GM13976 (cell line): Measurements from ENCODE around the gene ACR.
"Not testable (repeated sequence)": the region's sequence is repeated elsewhere in the genome, so short reads cannot be mapped to it uniquely, and the experiment has no call there.

Experiments used
- DNase-seq: peaks from one replicate; pipeline ENCODE4 v3.0.0; 2012; ENCODE audit warnings: low spot score
- in situ Hi-C: fragments of 300-500 bp; cut with MboI; formaldehyde crosslinking; loops from one replicate; pipeline ENCODE4 v1.12.0; 2022; ENCODE audit warnings: low sequenced_read_pairs, mixed read lengths, inconsistent platforms; ENCODE audit not compliant: unreplicated experiment
- TF ChIP-seq, protein P1 (sequence below): IDR thresholded peaks from 2 replicates; pipeline ENCODE4 v1.5.1; 2012; ENCODE audit warnings: borderline replicate concordance, mild to moderate bottlenecking; ENCODE audit not compliant: insufficient read depth; ENCODE audit errors: extremely low read depth, missing control alignments, control extremely low read depth

The ACR gene

DNA sequence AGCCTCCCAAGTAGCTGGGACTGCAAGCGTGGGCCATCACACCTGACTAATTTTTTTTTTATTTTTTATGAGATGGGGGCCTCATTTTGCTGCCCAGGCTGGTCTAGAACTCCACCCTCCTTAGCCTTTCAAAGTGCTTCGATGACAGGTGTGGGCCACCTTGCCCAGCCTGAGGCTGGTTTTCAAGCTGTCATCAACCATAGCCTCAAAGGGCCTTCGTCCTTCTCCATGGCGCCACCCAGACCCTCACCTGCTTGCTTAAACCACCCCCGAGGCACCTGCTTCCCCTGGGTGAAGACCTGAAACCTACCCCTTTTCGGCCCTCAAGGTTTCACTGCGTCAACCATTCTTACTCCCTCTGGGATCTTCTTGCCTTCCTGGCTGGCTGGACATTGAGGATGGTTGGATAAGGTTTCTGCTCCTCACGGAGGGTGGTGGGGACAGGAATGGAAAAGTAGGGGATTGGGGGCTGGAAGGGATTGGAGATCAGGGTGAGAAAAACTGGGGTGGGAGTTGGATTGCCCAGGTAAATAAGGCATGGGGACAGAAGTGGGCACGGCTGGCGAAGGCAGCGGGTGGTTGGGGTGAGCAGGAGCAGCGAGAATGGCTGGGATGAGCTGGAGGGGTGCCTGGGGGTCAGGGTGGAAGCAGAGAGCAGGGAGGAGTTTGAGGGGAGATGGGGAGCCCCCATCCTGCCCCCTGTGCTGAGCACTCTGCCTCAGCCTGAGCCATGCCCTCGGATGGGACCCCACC lies 2.8 kb upstream of the ACR start:
- TF ChIP-seq, protein P1, sequence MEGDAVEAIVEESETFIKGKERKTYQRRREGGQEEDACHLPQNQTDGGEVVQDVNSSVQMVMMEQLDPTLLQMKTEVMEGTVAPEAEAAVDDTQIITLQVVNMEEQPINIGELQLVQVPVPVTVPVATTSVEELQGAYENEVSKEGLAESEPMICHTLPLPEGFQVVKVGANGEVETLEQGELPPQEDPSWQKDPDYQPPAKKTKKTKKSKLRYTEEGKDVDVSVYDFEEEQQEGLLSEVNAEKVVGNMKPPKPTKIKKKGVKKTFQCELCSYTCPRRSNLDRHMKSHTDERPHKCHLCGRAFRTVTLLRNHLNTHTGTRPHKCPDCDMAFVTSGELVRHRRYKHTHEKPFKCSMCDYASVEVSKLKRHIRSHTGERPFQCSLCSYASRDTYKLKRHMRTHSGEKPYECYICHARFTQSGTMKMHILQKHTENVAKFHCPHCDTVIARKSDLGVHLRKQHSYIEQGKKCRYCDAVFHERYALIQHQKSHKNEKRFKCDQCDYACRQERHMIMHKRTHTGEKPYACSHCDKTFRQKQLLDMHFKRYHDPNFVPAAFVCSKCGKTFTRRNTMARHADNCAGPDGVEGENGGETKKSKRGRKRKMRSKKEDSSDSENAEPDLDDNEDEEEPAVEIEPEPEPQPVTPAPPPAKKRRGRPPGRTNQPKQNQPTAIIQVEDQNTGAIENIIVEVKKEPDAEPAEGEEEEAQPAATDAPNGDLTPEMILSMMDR, result no peak
- in situ Hi-C loops, result no loop called here
- no peak for DNase-seq

DNA sequence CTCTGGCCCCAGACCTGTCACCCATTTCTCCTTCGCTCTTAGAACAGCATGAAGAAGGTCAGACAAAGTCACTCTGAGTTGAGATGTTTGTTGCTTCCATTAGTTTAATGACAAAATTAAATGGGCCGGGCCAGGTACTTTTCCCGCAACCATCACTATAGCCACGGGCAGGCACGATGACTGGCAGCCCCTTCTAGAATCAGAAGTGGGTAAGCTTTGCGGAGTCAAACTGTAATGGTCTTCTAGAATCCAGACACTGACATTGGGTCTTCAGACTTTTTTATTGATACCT lies 2.3 kb upstream of the ACR start:
- TF ChIP-seq, protein P1, result no peak
- in situ Hi-C loops, result no loop called here
- no peak for DNase-seq

DNA sequence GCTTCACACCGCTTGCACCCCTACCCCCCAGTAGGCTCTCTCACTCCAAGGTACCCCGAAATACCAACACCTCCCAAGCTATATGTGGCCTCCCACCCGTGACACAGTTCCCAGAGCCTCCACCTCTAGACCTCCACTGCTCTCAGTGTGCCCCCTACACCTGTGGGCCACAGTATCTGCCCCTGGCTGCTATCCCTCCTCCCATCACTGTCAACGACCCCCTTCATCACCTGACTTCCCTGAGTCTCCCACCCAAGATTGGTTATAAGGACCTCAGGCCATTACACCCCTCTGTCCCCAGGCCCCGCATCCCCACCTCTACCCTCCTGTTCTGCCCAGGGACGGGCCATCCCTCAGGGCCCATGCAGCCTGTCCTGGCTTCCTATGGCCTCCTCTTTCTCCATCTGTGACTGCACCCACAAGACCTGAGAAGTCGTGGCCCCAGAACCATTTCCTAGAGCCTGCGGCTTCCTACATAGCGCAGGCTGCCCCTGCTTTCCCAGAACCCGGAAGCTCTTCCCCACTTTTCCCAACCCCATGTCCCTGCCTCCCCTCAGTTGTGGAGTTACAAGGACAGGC lies 734 bp downstream of the ACR start:
- in situ Hi-C loops, result no loop called here
- TF ChIP-seq, protein P1, result no peak
- no peak for DNase-seq

DNA sequence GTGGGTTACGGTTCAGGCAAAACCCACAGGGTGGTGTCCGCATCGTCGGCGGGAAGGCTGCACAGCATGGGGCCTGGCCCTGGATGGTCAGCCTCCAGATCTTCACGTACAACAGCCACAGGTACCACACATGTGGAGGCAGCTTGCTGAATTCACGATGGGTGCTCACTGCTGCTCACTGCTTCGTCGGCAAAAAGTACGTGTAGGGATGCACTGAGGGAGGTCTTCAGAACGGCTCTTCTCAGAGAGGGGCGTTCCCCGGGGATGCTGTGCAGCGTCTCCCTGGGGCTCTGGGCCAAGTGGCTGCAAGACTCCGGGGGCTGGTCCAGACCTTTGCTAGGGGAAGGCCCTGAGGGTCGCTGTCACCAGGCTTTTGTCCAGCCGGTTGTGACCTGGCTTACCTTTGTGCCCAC lies 1.3 kb downstream of the ACR start:
- no peak for DNase-seq
- TF ChIP-seq, protein P1, result no peak
- in situ Hi-C loops, result no loop called here

DNA sequence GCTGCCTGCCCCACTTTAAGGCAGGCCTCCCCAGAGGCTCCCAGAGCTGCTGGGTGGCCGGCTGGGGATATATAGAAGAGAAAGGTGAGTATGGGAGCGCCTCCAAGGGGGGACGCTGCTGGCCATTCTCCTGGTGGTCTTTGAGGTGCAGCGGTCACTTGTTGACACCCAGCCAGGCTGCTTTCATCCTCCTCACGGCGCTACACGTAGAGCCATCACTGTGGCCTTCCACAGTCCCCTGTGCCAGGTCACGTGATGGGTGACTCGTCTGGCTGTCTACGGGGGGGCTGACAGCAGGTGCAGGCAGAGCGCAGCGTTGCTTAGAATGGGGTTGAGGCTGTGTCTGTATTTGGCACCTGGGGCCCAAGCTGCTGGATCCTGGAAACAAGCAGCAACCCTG lies 1.9 kb downstream of the ACR start:
- TF ChIP-seq, protein P1, result no peak
- no peak for DNase-seq
- in situ Hi-C loops, result no loop called here

DNA sequence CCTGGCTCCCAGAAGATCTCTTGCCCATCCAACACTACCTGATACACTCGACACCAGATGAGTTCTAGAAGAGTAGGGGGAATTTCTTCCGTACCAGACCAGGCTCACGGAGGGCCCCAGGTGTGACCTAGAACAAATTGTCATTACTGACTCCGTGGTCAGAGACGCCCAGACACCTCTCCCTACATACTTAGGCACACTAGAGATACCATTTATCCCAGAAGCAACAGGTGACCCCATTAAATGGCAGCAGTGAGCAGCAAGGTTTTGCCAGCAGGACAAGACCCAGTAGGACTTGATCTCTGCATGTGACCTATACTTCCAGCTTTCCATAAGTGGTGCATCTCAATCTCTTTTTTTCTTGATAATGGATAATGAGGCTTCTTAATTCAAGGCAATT lies 2.7 kb downstream of the ACR start:
- in situ Hi-C loops, DNase-seq: not testable (repeated sequence)

DNA sequence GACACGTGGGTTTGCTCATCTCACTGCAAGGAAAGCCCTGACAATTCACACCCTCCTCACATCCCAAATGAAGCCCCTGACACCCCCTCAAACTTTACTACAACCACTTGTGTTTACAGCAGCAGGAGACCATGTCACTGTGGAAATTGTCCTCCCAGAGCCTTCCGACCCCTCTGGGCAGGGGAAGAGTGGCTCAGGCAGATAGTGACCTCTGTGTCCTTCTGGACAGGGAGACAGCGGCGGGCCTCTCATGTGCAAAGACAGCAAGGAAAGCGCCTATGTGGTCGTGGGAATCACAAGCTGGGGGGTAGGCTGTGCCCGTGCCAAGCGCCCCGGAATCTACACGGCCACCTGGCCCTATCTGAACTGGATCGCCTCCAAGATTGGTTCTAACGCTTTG lies 6.4 kb downstream of the ACR start:
- in situ Hi-C loops, DNase-seq: not testable (repeated sequence)

DNA sequence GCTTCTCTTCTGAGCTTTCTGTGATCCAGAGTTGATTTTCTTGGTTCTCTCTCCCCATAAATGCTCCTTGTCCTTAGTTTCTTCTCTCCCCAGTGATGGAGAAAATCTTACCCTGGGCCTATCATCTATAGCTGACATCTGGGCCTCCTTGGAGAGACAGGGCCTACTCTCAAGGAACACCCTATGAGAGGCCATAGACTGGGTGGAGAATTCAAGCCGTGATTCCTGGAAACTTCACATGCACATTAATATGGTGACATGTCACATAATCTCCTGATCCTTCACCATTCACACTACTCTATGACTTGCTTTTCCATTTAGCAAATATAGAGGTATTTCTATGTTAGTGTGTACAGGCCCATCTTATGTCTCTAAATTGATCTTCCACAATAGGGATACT lies 9.5 kb downstream of the ACR start:
- DNase-seq, in situ Hi-C loops: not testable (repeated sequence)

DNA sequence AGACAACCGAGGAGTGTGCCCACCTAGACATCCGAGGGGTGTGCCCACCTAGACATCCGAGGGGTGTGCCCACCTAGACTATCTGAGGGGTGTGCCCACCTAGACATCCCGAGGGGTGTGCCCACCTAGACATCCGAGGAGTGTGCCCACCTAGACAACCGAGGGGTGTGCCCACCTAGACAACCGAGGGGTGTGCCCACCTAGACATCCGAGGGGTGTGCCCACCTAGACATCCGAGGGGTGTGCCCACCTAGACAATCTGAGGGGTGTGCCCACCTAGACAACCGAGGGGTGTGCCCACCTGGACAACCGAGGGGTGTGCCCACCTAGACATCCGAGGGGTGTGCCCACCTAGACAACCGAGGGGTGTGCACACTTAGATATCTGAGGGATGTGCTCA lies 10.6 kb downstream of the ACR start:
- DNase-seq, in situ Hi-C loops: not testable (repeated sequence)

DNA sequence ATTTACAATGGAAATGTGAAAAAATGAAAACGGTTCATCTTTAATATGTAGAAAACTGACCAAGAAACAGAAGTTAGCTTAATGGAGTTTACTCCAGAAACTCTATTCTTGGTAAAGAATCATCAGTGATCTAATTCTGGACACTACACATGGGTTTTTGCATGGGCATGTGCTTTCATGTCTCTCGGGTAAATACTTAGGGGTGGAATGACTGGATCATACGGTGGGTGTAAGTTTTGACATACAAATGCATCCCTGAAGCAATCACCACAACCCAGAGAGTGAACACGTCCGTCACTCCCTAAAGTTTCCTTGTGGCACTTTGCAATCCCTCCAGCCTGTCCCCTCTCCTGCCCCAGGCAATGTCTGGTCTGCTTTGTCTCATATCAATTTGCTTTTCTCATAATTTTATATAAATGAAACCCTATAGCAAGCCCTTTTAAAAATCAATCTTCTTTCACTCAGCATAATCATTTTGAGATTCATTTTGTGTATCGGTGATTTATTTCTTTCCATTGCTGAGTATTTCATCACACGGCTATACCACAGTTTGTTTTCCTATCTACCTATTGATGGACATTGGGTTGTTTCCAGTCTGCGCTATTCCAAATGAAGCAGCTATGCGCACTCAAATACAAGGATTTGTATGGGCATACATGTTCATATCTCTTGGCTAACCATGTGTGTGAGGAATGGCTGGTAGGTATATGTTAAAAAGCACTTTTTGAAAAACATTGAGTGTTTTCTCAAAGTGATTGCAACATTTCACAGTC lies 11.5 kb downstream of the ACR start:
- DNase-seq, in situ Hi-C loops: not testable (repeated sequence)

DNA sequence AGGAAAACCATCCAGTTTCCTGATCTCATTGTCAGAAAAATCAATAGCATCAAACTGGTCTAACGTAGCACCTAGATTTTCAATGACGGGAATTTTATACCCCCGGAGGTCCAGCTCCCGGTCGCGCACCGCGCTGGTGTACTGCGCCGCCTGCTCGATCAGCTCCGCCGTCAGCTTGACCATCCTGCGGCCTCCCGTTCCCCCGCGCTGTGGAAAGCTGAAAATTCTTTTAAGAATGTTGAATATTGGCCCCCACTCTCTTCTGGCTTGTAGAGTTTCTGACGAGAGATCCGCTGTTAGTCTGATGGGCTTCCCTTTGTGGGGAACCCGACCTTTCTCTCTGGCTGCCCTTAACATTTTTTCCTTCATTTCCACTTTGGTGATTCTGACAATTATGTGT lies 17.2 kb downstream of the ACR start:
- DNase-seq, in situ Hi-C loops: not testable (repeated sequence)

DNA sequence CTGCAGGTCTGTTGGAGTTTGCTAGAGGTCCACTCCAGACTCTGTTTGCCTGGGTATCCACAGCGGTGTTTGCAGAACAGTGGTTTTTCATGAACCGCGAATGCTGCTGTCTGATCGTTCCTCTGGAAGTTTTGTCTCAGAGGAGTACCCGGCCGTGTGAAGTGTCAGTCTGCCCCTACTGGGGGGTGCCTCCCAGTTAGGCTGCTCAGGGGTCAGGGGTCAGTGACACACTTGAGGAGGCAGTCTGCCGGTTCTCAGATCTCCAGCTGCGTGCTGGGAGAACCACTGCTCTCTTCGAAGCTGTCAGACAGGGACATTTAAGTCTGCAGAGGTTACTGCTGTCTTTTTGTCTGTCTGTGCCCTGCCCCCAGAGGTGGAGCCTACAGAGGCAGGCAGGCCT lies 18.4 kb downstream of the ACR start:
- DNase-seq, in situ Hi-C loops: not testable (repeated sequence)
